Measurements from ENCODE around the gene SIRPB2.

The SIRPB2 gene

DNA sequence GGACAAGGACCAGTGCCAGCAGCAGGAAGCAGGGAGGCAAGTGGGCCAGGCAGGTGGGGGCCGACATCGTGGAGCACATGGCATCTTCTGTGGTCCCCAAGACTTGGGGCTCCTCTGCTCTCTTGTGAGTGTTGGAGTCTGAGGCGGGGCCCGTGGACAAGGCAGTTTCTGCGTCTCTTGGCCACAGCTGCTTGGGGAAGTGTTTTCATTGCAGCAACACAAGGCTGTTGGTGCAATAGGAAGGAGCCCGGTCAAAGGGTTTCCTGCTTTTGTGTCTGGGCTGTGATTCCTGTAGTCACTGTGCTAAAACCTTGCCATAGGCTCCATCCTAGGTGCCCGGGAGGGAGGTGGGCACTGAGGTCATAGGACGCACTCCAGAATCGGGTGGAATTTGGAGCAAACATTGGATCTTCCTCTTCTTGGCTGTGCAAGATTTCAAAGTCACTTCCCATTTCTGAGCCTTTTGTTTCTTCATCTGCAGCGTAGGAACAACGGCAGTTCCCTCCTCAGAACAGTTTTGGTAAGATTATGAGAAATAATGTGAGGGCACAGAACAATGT, at the start of gene SIRPB2:
SIRPB2 (minus strand) TSS at position 140 of the 560 bp plus-strand sequence; CDS start at position 79, 61 bp downstream.
- no peak for DNase-seq (ENCODE audit: extremely low read depth in 1 of 2, low read depth in 1 of 2)

DNA sequence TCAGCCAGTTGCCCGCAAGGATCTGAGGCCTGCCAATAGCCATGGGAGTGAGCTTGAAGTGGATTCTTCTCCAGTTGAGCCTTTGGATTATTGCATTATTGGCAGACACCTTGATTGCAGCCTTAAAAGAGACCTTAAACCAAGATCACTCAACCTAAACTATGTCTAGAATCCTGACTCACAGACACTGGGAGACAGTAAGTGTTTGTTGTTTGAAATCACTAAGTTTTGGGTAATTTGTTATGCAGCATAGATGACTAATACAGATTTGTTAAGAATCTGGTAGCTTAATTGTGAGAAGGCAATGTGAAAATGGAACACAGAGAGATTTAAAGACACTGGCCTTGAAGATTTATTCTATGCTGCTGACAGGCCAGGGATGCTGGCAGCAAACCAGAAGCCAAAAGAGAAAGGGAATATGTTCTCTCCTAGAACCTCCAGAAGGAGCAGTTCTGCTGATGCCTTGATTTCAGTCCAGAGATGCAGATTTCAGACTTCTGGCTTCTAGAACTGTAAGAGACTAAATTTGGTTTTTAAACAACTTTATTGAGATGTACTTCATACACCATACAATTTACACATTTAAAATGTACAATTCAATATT, 48.7 kb upstream of the SIRPB2 start:
- no peak for DNase-seq (ENCODE audit: extremely low read depth in 1 of 2, low read depth in 1 of 2)

DNA sequence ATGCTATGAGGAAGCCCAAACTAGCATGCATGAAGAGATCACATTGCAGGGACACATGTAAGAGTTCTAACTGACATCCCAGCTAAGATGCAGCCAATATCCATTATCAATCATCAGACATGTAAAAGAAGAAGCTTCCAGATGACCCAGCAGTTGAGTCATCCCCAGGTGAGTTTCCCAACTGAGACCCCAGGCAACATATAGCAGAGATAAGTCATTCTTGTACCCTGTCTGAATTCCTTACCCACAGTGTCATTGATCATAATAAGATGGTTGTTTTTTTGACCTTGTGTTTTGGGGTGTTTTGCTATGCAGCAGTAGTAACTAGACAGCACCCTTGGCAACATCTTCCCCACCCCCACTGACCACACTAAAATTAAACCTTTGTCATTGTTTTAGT, 47.4 kb upstream of the SIRPB2 start:
- DNase-seq (ENCODE audit: extremely low read depth in 1 of 2, low read depth in 1 of 2), result no peak

DNA sequence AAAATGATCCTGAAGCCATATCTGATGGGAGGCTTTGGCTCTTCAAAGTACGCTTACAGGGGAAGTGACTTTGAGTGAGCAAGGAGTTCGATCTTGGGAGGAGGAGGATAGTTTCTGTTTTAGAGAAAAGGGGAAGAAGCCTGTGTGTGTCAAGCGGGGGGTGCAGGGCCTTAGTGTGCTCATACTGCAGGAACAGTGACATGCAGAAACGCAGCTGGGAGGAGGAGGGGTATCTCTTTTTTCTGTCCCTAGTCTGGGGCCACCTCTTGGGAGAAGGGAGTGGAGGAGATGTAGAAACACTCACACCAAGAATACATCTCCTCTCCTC, 46.5 kb upstream of the SIRPB2 start:
- DNase-seq (ENCODE audit: extremely low read depth in 1 of 2, low read depth in 1 of 2), result no peak

DNA sequence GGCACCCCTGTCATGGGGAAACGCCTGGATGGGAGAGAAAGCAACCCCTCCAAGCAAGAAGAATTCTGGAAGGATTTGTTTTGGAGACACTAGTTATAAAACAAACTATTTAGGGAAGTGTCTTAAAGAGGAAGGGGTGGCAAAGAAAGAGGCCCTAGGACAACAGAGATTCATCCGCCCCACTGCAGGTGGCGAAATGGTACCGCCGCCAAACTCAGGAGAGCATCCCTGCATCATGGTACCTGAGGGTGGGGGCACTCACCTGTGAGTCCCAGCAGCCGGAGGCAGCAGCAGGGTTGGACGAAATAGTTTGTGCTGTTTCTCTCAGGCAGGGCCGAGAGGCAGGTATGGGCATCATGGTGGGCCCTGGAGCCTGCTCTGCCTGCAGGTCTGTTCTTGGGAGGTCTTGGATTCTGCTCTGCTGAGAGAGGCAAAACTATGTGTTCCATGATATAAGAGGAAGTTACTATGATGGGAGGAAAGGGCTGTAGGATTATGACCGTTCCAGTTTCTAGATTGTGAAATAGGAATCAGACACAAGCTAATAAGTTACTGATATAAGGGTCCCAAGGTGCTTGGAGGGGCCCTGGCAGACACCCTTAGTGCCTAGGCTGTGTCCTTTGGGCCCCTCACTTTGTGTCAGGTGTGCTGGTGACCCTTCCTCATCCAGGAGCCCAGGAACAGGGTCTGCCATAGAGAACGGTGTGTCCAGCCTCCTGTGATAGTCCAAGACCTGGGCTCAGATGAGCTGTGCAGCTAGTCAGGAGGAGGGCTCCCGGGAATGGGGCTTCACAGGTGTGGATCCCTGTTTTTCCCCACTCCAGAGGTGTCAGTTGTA, 45.9 kb upstream of the SIRPB2 start:
- no peak for DNase-seq (ENCODE audit: extremely low read depth in 1 of 2, low read depth in 1 of 2)

DNA sequence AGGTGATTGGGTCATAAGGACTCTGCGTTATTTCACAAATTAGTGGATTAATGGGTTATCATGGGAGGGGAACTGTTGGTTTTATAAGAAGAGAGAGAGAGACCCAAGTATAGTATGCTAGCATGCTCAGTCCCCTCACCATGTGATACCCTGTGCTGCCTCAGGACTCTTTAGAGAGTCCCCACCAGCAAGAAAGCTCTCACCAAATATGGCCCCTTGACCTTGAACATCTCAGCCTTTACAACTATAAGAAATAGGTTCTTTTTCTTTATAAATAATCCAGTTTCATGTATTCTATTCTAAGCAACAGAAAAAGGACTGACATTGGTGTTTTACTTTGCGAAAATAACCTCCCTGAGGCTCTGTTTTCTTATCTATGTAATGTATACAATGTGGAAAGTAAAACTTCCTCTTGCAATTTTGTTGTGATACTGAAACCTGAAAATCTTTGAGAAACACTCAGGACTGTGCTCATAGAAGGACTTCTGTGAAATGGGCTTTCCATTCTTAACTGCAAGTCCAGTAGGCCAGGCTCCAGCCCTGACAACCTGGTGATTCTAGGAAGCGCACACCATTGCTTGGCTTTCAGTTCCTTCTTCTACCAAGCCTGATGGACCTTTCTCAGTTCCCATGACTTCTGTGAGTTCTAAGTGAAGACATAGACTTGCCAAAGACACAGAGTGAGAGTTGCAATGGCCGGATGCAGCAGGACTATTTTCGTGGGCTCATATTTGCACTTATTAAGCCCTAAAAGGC, 44.4 kb upstream of the SIRPB2 start:
- DNase-seq (ENCODE audit: extremely low read depth in 1 of 2, low read depth in 1 of 2), result no peak

DNA sequence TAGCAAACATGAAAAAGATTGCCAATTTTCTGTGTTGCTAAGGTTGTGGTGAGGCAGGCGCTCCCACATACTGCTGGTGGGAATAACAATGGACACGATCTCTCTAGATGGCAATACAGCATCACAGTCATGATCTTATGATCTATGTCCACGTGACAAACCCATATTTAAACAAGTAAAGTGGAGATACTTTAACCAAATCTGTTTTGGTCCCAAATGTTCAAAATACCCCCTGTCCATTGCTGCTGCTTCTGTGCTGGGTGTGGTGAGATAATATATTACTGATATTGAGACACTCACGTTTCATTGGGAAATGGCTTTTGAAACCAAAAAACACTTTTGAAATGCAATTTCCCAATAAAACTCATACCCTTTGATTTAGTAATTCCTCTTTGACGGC, 43.3 kb upstream of the SIRPB2 start:
- DNase-seq (ENCODE audit: extremely low read depth in 1 of 2, low read depth in 1 of 2), result no peak

DNA sequence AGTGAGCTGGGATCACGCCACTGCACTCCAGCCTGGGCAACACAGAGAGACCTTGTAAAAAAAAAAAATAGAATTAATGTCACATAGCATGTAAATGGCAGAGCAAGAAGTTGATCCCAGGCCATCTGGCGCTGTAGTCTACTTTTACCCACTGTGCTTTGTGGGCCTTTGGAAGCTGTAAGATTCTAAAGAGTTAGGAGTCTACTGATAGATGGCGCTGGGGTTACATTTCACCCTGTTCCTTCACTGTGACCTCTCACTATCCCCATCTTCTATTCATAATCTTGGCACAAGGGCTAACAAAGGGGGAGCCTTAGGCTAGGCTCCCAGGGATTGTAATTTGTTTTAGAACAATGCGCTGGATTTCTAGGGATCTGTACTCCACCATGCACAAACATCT, 41.8 kb upstream of the SIRPB2 start:
- DNase-seq (ENCODE audit: extremely low read depth in 1 of 2, low read depth in 1 of 2), result no peak

DNA sequence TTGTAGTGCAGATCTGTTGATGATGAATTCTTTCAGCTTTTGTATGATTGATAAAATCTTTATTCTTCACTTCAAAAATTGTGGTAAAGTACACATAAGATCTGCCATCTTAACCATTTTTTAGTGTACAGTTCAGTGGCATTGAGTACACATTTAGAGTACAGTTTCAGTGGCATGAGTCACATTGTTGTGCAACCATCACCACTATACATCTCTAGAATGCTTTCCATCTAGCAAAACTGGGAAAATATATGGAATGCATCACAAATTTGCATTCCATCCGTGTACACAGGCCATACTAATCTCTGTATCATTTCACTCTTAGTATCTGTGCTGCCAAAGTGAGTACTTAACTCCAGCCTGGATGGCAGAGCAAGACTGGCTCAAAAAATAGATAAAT, 37.6 kb upstream of the SIRPB2 start:
- no peak for DNase-seq (ENCODE audit: extremely low read depth in 1 of 2, low read depth in 1 of 2)

DNA sequence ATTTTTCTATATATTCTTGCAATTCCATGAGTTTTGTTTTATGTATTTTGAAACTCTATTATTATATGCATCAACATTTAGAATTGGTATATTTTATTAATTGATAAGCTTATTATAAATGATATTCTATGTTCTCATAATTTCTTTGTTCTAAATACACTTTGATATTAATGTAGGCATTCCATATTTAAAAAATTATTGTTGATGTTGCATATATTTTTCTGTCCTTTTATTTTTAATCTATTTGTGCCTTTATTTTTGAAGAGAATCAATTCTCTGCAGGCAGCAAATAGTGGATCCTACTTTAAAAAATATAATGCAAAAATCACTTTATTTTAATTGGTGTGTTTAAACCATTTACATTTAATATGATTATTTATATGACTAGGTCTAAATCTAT, 36.7 kb upstream of the SIRPB2 start:
- no peak for DNase-seq (ENCODE audit: extremely low read depth in 1 of 2, low read depth in 1 of 2)

DNA sequence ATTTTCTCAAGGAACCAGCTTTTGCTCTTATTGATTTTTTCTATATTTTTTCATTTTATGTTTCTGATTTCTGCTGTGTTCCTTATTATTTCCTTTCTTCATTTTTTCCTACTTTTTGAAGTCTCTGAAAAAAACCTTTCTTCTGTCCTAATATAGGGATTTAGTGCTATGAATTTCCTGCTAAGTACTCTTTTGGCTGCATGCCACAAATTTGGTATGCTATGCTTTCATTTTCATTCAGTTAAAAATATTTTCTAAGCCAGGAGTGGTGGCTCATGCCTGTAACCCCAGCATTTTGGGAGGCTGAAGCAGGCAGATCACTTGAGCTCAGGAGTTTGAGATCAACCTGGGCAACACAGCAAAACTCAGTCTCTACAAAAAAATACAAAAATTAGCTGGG, 35.7 kb upstream of the SIRPB2 start:
- no peak for DNase-seq (ENCODE audit: extremely low read depth in 1 of 2, low read depth in 1 of 2)

DNA sequence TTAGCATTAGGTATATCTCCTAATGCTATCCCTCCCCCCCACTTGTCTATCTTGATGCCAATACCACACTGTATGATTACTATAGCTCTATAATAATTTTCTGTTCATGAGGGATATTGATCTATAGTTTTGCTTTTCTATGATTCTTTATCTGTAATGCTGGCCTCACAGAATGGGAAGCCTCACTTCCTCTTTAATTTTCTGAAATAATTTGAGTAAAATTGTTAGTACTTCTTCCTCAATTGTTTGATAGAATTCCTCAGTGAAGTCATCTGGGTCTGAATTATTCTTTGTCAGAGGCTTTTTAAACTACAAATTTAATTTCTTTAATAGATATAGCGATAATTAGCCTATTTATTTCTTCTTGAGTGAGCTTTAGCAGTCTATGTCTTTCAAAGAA, 35.1 kb upstream of the SIRPB2 start:
- no peak for DNase-seq (ENCODE audit: extremely low read depth in 1 of 2, low read depth in 1 of 2)

DNA sequence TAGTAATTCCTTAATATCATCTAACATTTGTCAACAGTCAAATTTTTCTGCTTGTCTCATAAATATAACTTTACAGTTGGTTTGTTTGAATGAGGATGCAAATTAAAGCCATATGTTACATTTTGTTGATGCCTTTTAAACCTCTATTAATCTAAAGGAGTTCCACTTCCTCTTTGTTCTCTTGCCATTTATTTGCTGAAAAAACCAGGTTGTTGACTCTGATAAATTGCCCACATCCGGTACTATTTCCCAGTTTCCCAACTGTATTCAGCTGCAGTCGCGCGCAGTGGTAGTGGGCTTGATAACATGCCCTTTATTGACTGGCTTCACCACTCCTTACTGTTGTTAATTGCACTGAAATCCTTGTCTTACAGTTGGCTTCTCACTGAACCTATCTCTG, 32.8 kb upstream of the SIRPB2 start:
- no peak for DNase-seq (ENCODE audit: extremely low read depth in 1 of 2, low read depth in 1 of 2)

DNA sequence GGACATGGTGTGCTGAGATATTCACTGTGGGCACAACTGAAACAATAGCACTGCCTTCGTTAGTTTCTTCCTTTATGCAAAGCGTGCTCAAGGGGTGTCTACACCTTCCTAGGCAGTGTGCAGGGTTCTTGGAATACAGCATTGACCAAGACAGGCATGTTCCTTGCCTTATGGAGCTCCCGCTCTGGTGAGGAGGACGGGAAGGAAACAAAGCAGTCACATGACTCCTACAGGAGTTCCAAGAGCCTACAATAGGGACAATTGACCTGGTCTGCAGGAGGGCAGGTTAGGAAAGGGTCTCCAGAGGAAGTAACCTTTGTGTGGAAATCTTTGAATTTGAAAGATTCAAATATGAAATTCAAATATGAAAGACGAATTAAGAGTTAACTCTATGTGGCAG, 25.8 kb upstream of the SIRPB2 start:
- DNase-seq (ENCODE audit: extremely low read depth in 1 of 2, low read depth in 1 of 2), result no peak

DNA sequence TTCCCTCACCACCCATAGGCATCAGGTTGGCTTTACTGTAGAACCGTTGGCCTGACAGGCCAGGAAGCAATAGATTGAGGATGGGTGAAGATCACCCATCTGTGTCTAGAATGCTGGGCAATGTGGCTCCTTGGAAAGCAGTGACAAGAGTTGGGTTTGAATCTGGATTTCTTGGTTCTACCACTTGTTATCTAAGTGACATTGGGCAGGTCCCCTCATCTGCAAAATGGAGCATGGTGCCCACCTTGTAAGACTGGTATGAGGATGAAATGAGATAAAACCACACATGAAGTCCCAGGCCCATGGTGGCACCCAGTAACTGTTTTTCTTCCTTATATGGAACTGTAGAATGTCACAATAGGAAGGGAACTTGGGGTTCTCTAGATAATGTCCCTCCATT, 22.6 kb upstream of the SIRPB2 start:
- DNase-seq (ENCODE audit: extremely low read depth in 1 of 2, low read depth in 1 of 2), result no peak

DNA sequence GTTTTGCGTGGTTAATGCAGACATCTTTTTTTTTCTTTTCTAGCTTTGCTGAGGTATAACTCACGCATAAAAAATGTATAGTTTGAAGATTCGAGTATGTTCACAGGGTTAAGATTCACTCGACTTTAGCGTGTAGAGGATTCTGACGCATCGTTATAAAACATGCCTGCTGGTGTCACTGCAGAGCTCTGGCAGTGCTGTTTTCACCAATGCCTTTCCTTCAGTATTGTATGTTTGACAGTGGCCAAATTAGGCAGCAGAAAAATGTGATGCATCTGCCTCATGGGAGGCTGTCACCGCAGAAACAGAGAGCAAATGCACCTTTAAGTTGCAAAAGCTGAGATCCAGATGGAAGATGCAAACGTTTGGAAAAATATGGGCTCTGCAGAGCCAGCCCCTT, 18.0 kb upstream of the SIRPB2 start:
- DNase-seq (ENCODE audit: extremely low read depth in 1 of 2, low read depth in 1 of 2), result no peak

DNA sequence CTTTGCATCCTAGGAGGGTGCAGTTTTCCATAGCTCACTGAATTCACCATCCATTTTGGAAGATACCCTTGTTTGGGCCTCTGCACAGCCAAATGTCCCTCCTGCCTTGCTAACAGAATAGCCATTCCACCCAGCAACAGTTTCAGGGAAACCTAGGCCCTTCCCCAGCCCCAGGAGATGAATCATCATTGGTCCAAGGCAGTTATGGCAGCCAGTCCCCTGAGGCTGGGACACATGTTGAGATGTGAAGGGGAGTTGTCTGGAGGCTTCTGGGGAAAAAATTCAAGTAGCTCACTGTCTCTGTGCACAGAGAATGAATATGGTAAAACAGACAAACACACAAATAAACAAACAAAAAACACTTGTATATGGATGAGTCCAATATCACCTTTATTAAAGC, 17.4 kb upstream of the SIRPB2 start:
- no peak for DNase-seq (ENCODE audit: extremely low read depth in 1 of 2, low read depth in 1 of 2)

DNA sequence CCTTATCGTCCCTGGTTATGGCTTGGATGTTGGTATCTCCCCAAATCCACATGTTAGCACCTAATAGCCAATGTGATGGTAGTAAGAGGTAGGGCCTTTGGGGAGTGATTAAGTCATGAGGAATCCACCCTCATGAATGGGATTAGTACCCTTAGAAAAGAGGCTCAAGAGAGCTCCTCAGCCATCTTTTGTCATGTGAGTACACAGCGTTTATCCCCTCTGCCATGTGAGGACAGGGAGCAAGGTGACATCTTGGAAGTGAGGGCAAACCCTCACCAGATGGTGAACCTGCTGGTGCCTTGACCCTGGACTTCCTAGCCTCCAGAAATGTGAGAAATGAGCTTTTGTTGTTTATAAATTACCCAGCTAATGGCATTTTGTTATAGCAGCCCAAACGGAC, 16.1 kb upstream of the SIRPB2 start:
- DNase-seq (ENCODE audit: extremely low read depth in 1 of 2, low read depth in 1 of 2), result no peak

DNA sequence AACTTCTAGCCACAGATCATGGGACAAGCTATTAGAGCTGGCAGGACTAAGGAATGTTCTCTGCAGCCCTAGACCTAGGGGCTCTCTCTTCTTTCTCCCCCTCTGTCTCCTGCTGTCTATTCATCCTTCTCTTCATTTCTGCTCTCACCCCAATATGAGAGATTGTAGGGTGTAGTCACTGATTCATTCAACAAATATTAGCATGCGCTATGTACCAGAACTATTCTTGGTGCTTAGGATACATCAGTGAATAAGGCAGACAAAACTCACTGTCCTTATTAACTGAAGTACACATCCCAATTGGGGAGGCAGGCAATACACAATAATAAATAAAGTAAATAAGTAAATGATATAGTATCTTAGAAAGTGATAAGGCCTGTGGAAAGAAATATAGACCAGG, 14.7 kb upstream of the SIRPB2 start:
- no peak for DNase-seq (ENCODE audit: extremely low read depth in 1 of 2, low read depth in 1 of 2)

DNA sequence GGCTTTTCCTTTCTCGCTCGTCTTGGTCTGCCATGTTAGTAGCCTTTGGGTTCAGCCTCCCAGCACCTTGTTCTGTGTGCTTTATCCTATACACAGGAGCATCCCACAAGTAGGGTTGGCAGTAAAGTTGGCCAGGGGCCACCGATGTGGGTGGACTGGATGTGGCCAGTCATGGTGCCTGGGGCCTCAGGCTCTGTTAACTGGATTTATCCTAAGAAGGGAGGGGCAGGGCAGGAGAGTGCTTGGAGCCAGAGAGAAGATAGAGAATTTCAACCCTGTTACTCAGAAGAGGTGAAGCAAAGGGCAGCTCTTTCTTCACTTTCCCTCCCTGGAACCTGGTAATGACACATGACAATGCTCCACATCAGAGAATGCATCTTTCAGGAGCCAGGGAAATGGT, 14.1 kb upstream of the SIRPB2 start:
- DNase-seq (ENCODE audit: extremely low read depth in 1 of 2, low read depth in 1 of 2), result no peak

DNA sequence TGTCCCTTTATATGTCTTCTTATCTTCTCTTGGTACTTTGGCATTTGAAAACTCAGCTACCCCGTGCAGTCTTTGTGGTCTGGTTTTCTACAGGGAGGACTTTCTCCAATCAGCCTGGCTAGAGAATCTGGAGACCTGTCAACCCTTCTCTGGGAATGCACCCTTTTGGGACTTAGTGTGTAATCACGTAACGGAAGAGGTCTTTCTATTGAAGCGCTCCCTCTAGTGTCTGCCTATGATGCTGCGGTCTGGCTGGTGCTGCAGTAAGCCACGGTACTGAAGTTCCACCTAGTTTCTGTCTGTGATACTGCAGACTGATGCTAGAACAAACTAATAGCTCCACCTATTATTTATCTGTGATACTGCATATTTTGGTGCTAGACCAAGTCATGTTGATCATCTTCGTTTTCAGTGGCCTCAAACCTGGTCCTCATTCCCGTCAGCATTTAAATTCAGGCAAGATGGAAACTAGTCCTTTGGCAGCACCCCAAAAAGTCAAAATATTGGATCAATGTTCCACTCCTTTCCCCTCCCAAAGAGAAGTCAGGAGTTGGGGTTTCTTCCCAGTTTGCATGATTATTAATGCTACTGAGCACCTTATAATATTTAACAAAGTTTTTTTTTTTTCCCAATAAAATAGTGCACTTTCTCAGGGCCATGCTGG, 12.5 kb upstream of the SIRPB2 start:
- DNase-seq (ENCODE audit: extremely low read depth in 1 of 2, low read depth in 1 of 2), result peak; percentile 34 to 46

All from activated CD8-positive, alpha-beta memory T cell treated with anti-CD3 and anti-CD28 coated beads for 1 hour (primary cell).